Measurements from ENCODE around the gene GMEB1.

The GMEB1 gene

GRCh38 chr1:28756846-28757245 is 88.3 kb downstream of the GMEB1 start:
- Histone ChIP-seq H3K9me3 (ENCODE audit: insufficient read depth, low read depth, low read length) (no peaks in the 10 kb centered on the region), H3K9ac (ENCODE audit: low read depth, low read length) (no peak overlapping the region), H3K27me3 (ENCODE audit: insufficient read depth, low read length) (no peaks in the 10 kb centered on the region), H3K36me3 (ENCODE audit: insufficient read depth, low read depth, low read length) (peaks cover 88% of the 10 kb centered on the region), H3K27ac (ENCODE audit: low read length) (no peak overlapping the region), H3K4me3 (ENCODE audit: low read length) (no peak overlapping the region), H3K4me1 (ENCODE audit: insufficient read depth, low read length) (peaks cover 22% of the 10 kb centered on the region)

- peaks cover 73% of the 10 kb centered on the region for H3K36me3 ChIP-seq (ENCODE audit: insufficient read depth, low read depth, low read length)
- no peak overlapping the region for H3K4me3 ChIP-seq (ENCODE audit: low read length)
Measured at GRCh38 chr1:28758420-28758819, 89.8 kb downstream of the GMEB1 start.

GRCh38 chr1:28759257-28759656 is 90.7 kb downstream of the GMEB1 start:
- Histone ChIP-seq H3K4me3 (ENCODE audit: low read length) (no peak overlapping the region), H3K27me3 (ENCODE audit: insufficient read depth, low read length) (no peaks in the 10 kb centered on the region), H3K36me3 (ENCODE audit: insufficient read depth, low read depth, low read length) (peaks cover 66% of the 10 kb centered on the region), H3K9ac (ENCODE audit: low read depth, low read length) (no peak overlapping the region), H3K27ac (ENCODE audit: low read length) (no peak overlapping the region), H3K4me1 (ENCODE audit: insufficient read depth, low read length) (peaks cover 22% of the 10 kb centered on the region), H3K9me3 (ENCODE audit: insufficient read depth, low read depth, low read length) (no peaks in the 10 kb centered on the region)

More at GRCh38 chr1:28758420-28758819, 89.8 kb downstream of the GMEB1 start:
- Histone ChIP-seq H3K27ac (ENCODE audit: low read length) (no peak overlapping the region), H3K27me3 (ENCODE audit: insufficient read depth, low read length) (no peaks in the 10 kb centered on the region), H3K4me1 (ENCODE audit: insufficient read depth, low read length) (peaks cover 22% of the 10 kb centered on the region), H3K9ac (ENCODE audit: low read depth, low read length) (no peak overlapping the region), H3K9me3 (ENCODE audit: insufficient read depth, low read depth, low read length) (no peaks in the 10 kb centered on the region)

- Histone ChIP-seq H3K9me3 (ENCODE audit: insufficient read depth, low read depth, low read length) (no peaks in the 10 kb centered on the region), H3K9ac (ENCODE audit: low read depth, low read length) (no peak overlapping the region), H3K27ac (ENCODE audit: low read length) (no peak overlapping the region), H3K4me1 (ENCODE audit: insufficient read depth, low read length) (peaks cover 6% of the 10 kb centered on the region; the same call in 1 of the 2 replicates), H3K27me3 (ENCODE audit: insufficient read depth, low read length) (no peaks in the 10 kb centered on the region), H3K36me3 (ENCODE audit: insufficient read depth, low read depth, low read length) (peaks cover 68% of the 10 kb centered on the region), H3K4me3 (ENCODE audit: low read length) (no peak overlapping the region)
Measured at GRCh38 chr1:28761189-28761588, 92.6 kb downstream of the GMEB1 start.

GRCh38 chr1:28766532-28767183 is 98.1 kb downstream of the GMEB1 start:
- H3K9ac ChIP-seq (ENCODE audit: low read depth, low read length), result no peak overlapping the region
- H3K4me1 ChIP-seq (ENCODE audit: insufficient read depth, low read length), result no peaks in the 10 kb centered on the region
- H3K9me3 ChIP-seq (ENCODE audit: insufficient read depth, low read depth, low read length), result no peaks in the 10 kb centered on the region
- no peaks in the 10 kb centered on the region for H3K27me3 ChIP-seq (ENCODE audit: insufficient read depth, low read length)
- no peak overlapping the region for H3K27ac ChIP-seq (ENCODE audit: low read length)
- H3K4me3 ChIP-seq (ENCODE audit: low read length), result no peak overlapping the region
- H3K36me3 ChIP-seq (ENCODE audit: insufficient read depth, low read depth, low read length), result peaks cover 66% of the 10 kb centered on the region
